KMS-11 (cell line): ENCODE data around the gene RILPL2.
A peak's percentile ranks its signal among the peaks of the same experiment; 100 is the strongest.

Experiments
- H2AFZ ChIP-seq: fragments of 200-600 bp; sonication (generic); 2 replicates; pipeline ENCODE4 v1.6.1; 2016; ENCODE audit warnings: antibody characterized with exemption, mixed run types, low read depth
- H3K27ac ChIP-seq: fragments of 200-600 bp; sonication (generic); 2 replicates; pipeline ENCODE4 v1.6.1; 2016; ENCODE audit warnings: mild to moderate bottlenecking, mixed run types
- H3K27me3 ChIP-seq: fragments of 200-600 bp; sonication (generic); 2 replicates; pipeline ENCODE4 v1.6.1; 2017; ENCODE audit warnings: mild to moderate bottlenecking, low read depth, mixed run types, moderate library complexity; ENCODE audit not compliant: insufficient read depth
- H3K36me3 ChIP-seq: fragments of 200-600 bp; sonication (generic); 2 replicates; pipeline ENCODE4 v1.6.1; 2017; ENCODE audit warnings: mild to moderate bottlenecking, mixed run types; ENCODE audit not compliant: insufficient read depth
- H3K4me1 ChIP-seq: fragments of 200-600 bp; sonication (generic); 2 replicates; pipeline ENCODE4 v1.6.1; 2016; ENCODE audit warnings: mild to moderate bottlenecking, low read depth, mixed run types; ENCODE audit not compliant: poor library complexity, severe bottlenecking
- H3K4me2 ChIP-seq: fragments of 200-600 bp; sonication (generic); 2 replicates; pipeline ENCODE4 v1.7.0; 2016; ENCODE audit warnings: mild to moderate bottlenecking, mixed run types
- H3K4me3 ChIP-seq: fragments of 200-600 bp; sonication (generic); IDR thresholded peaks from 2 replicates; pipeline ENCODE4 v1.6.1; 2017; ENCODE audit warnings: low read depth, low read length, mixed read lengths; ENCODE audit not compliant: insufficient read depth
- H3K79me2 ChIP-seq: fragments of 200-600 bp; sonication (generic); 2 replicates; pipeline ENCODE4 v1.6.1; 2016; ENCODE audit warnings: low read depth, mixed run types; ENCODE audit not compliant: insufficient read depth
- H3K9ac ChIP-seq: fragments of 200-600 bp; sonication (generic); 2 replicates; pipeline ENCODE4 v1.6.1; 2016; ENCODE audit warnings: mild to moderate bottlenecking, mixed run types
- H4K20me1 ChIP-seq: fragments of 200-600 bp; sonication (generic); 2 replicates; pipeline ENCODE4 v1.6.1; 2016; ENCODE audit warnings: mild to moderate bottlenecking, mixed run types; ENCODE audit not compliant: insufficient read depth
- CTCF ChIP-seq: fragments of 200-600 bp; sonication (generic); conservative IDR thresholded peaks from 2 replicates; pipeline ENCODE4 v1.6.1; 2017; ENCODE audit warnings: low read depth, mild to moderate bottlenecking, antibody characterized with exemption, low read length, moderate library complexity, mixed read lengths

Gene RILPL2

GRCh38 chr12:123445388-123446332 lies 9.2 kb upstream of the RILPL2 start:
- H3K9ac ChIP-seq, result no peak overlapping the region
- H2AFZ ChIP-seq, result no peak overlapping the region
- no peak overlapping the region for H3K27ac ChIP-seq
- TF ChIP-seq CTCF, result no peak
- no peaks in the 10 kb centered on the region for H4K20me1 ChIP-seq
- peaks cover 19% of the 10 kb centered on the region for H3K4me1 ChIP-seq
- H3K4me2 ChIP-seq, result no peak overlapping the region
- no peaks in the 10 kb centered on the region for H3K27me3 ChIP-seq
- H3K79me2 ChIP-seq, result no peaks in the 10 kb centered on the region
- no peaks in the 10 kb centered on the region for H3K36me3 ChIP-seq
- no peak overlapping the region for H3K4me3 ChIP-seq

- no peaks in the 10 kb centered on the region for H4K20me1 ChIP-seq
- no peaks in the 10 kb centered on the region for H3K27me3 ChIP-seq
- TF ChIP-seq CTCF, result no peak
- no peak overlapping the region for H2AFZ ChIP-seq
- no peak overlapping the region for H3K9ac ChIP-seq
- H3K27ac ChIP-seq, result no peak overlapping the region
- no peak overlapping the region for H3K4me3 ChIP-seq
- peaks cover 20% of the 10 kb centered on the region for H3K4me1 ChIP-seq
- H3K36me3 ChIP-seq, result no peaks in the 10 kb centered on the region
- no peak overlapping the region for H3K4me2 ChIP-seq
- H3K79me2 ChIP-seq, result no peaks in the 10 kb centered on the region
Observed at GRCh38 chr12:123444092-123445026, 7.9 kb upstream of the RILPL2 start.

- H3K4me1 ChIP-seq, result peaks cover 20% of the 10 kb centered on the region
- H3K9ac ChIP-seq, result no peak overlapping the region
- TF ChIP-seq CTCF, result no peak
- H4K20me1 ChIP-seq, result no peaks in the 10 kb centered on the region
- no peaks in the 10 kb centered on the region for H3K36me3 ChIP-seq
- H2AFZ ChIP-seq, result no peak overlapping the region
- H3K27me3 ChIP-seq, result no peaks in the 10 kb centered on the region
- no peak overlapping the region for H3K4me2 ChIP-seq
- H3K79me2 ChIP-seq, result no peaks in the 10 kb centered on the region
- H3K27ac ChIP-seq, result no peak overlapping the region
- H3K4me3 ChIP-seq, result no peak overlapping the region
Observed at GRCh38 chr12:123442774-123443173, 6.3 kb upstream of the RILPL2 start.

- H3K27ac ChIP-seq, result peak overlapping the region; percentile 29; the same call in 1 of the 2 replicates
- no peak overlapping the region for H3K9ac ChIP-seq
- no peak overlapping the region for H3K4me3 ChIP-seq
- no peak for TF ChIP-seq CTCF
- H3K4me2 ChIP-seq, result peak overlapping the region; percentile 71
- no peaks in the 10 kb centered on the region for H4K20me1 ChIP-seq
- H3K4me1 ChIP-seq, result peaks cover 20% of the 10 kb centered on the region
- H3K79me2 ChIP-seq, result no peaks in the 10 kb centered on the region
- no peaks in the 10 kb centered on the region for H3K27me3 ChIP-seq
- H3K36me3 ChIP-seq, result no peaks in the 10 kb centered on the region
- H2AFZ ChIP-seq, result peak overlapping the region; percentile 48; the same call in 1 of the 2 replicates
Observed at GRCh38 chr12:123441523-123442164, 5.2 kb upstream of the RILPL2 start.
